H1 (cell line): Measurements from ENCODE around the gene SPRING1. TPM values are rescaled to one million over a fixed set of nuclear protein-coding genes. Genes with fewer than 3 reads are reported as not detected.

Experiments used
- ASH2L ChIP-seq: fragments of 200-600, 300-600 bp; sonication (generic); IDR thresholded peaks from one replicate; pipeline ENCODE4 v1.7.1; 2017; ENCODE audit warnings: low read length
- BRCA1 ChIP-seq: IDR thresholded peaks from 2 replicates; pipeline ENCODE4 v1.6.1; 2012; ENCODE audit warnings: low read depth, low read length, improper control_type of control experiment
- CHD1 ChIP-seq: IDR thresholded peaks from 2 replicates; pipeline ENCODE4 v1.6.1; 2012; ENCODE audit warnings: low read depth, low read length, improper control_type of control experiment
- CHD7 ChIP-seq: fragments of 300-600 bp; sonication (generic); IDR thresholded peaks from 2 replicates; pipeline ENCODE4 v1.7.1; 2012; ENCODE audit warnings: low read length, moderate library complexity, mild to moderate bottlenecking, inconsistent platforms; ENCODE audit not compliant: insufficient replicate concordance
- NRF1 ChIP-seq: IDR thresholded peaks from 2 replicates; pipeline ENCODE4 v1.6.1; 2011; ENCODE audit warnings: mild to moderate bottlenecking, low read depth, low read length, improper control_type of control experiment
- SIX5 ChIP-seq: IDR thresholded peaks from 2 replicates; pipeline ENCODE4 v1.6.1; 2011; ENCODE audit warnings: mild to moderate bottlenecking, low read depth, low read length
- YY1 ChIP-seq: IDR thresholded peaks from 2 replicates; pipeline ENCODE4 v1.6.1; 2011; ENCODE audit warnings: low read depth, mild to moderate bottlenecking, low read length
- ZNF274 ChIP-seq: IDR thresholded peaks from 2 replicates; pipeline ENCODE4 v1.7.0; 2012; ENCODE audit warnings: low read length, borderline replicate concordance; ENCODE audit errors: extremely low read depth
- polyA plus RNA-seq, 7 experiments: library from polyadenylated mRNA; depleted of rRNA in 3 of 7; stranded (reverse) in 5 of 7; unstranded in 2 of 7; fragments of >200 nt in 5 of 7; fragments of 200-250 nt in 2 of 7; gene quantifications; 1 replicate in 5 of 7; 2 replicates in 1 of 7; 4 replicates in 1 of 7; pipeline versions ENCODE4 v1.2.1 to v1.2.3, GENCODE V29; 2011 to 2013; ENCODE audit warnings: missing spikeins in 2 of 7, mixed read lengths in 2 of 7
- total RNA-seq: library from RNA; stranded (reverse); fragmentation: NEBNext Ultra II Directional; extraction: Animal tissue kit (Norgen Biotek cat#: 25700); gene quantifications from 2 replicates; pipeline ENCODE4 v1.2.1, GENCODE V29; 2021

Gene SPRING1
- total and polyA plus RNA-seq, 2 of the 8 experiments (the other 6 are each of a cell fraction or from before 2014, with no cell fraction given): 14.3 to 46.5 TPM

GRCh38 chr12:116735951-116736599 is 1.8 kb downstream of the SPRING1 start (continued):
- TF ChIP-seq ZNF274: no peak
- TF ChIP-seq NRF1: no peak
- no peak for TF ChIP-seq BRCA1
- no peak for TF ChIP-seq CHD7
- no peak for TF ChIP-seq ASH2L
- TF ChIP-seq YY1: no peak
- TF ChIP-seq SIX5: no peak
- no peak for TF ChIP-seq CHD1
- TF ChIP-seq, all 59 proteins: peak for 0
